Skin of body (tissue), 2 donors: Measurements from ENCODE around the gene EDDM3A. TPM values are rescaled to one million over a fixed set of nuclear protein-coding genes. Genes with fewer than 3 reads are reported as not detected.
"Not testable (repeated sequence)": the region's sequence is repeated elsewhere in the genome, so short reads cannot be mapped to it uniquely, and the experiment has no call there.

ENCODE experiments used
- DNase-seq: peaks from one replicate; lab custom pipeline; 2025; lab: John Stamatoyannopoulos, UW
- total RNA-seq: library from RNA; depleted of rRNA; stranded (reverse); fragments of >200 nt; gene quantifications from one replicate; pipeline ENCODE4 v1.2.3, GENCODE V29; 2014

The EDDM3A gene
- total RNA-seq, 1 donor from 2014 or later, result not detected

DNA sequence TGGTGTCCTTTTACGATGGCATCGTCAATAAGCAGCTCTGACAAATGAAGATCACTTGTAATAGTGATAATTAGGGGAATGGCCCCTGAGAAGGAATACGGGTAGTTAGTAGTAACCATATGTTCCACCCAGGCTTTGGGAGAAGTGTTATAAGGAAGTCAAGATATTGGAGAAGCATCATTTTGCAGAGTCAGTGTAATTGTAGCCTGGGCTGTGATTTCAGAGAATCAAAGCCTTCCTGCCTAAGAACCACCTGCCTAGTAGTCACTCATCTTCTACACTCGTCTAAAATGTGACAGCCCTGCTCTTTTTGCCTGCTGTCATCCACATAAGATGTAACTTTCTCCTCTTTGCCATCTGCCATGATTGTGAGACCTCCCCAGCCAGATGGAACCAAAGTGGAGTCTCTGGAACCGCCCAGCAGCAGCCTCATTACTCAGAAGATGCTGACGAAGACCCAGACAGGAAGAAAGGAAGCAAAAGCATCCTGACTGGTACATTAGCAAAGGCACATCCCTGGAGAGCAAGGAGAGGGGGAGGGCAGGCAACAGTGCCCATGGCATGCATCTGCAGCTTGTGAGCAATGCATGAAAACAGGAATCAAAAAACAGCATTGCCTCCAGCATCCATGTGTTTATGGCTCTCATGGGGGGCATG lies 12.6 kb upstream of the EDDM3A start:
- DNase-seq, result no peak

GRCh38 chr14:20733684-20734429 lies 11.8 kb upstream of the EDDM3A start:
- no peak for DNase-seq

GRCh38 chr14:20734430-20734806 lies 11.3 kb upstream of the EDDM3A start:
- DNase-seq, result no peak

DNA sequence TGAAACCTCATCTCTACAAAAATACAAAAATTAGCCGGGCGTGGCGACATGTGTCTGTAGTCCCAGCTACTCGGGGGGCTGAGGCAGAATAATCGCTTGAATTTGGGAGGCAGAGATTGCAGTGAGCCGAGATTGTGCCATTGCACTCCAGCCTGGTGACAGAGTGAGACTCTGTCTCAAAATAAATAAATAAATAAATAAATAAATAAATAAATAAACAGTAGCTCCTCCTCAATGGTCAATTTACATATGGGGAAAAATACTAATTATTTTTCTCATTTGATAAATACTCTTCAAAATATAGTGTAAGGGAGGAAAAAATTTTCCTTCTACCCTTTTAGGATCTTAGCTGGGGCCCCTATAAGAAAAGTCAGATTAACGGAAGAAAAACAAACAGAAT lies 7.4 kb upstream of the EDDM3A start:
- DNase-seq, result not testable (repeated sequence)

DNA sequence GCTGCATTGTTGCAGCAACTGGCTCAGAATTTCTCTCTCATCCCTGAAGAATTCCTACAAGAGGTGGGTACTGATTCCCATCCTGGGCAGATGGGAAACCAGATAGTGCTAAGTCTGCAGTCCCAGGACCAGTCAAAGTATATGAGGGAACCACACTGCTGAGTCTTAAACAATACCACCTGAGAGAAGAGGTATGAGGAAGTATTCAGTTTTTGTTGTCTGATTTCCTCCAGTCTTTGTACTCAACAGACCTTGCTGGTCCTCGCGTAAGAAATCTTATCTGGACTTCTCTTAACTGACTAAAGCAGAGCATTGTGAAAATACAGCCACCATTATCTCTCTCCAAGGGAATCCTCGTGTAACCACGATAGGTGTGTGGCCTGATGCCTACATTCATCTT lies 3.6 kb upstream of the EDDM3A start:
- no peak for DNase-seq

GRCh38 chr14:20743556-20743955 lies 2.1 kb upstream of the EDDM3A start:
- DNase-seq, result no peak

- no peak for DNase-seq
Observed at GRCh38 chr14:20746566-20746965, 879 bp downstream of the EDDM3A start.

- no peak for DNase-seq
Observed at GRCh38 chr14:20748439-20748838, 2.8 kb downstream of the EDDM3A start.

DNA sequence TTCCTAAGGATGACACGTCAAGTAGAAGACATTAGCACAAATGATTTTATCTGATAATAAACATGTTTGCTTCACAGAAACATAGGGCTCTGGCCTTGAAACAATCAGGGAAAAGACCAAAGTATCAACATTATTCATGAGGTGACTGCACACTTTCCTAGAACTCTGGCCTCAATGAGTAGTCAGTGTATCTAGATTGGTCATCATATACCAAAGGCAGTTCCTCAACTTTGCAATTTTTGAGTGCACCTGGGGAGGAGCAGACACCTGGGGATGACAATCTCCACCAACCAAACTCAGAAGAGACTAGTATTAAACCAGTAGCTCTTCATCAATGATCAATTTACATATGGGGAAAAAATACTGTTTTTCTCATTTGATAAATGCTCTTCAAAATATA lies 4.5 kb downstream of the EDDM3A start:
- DNase-seq, result no peak

DNA sequence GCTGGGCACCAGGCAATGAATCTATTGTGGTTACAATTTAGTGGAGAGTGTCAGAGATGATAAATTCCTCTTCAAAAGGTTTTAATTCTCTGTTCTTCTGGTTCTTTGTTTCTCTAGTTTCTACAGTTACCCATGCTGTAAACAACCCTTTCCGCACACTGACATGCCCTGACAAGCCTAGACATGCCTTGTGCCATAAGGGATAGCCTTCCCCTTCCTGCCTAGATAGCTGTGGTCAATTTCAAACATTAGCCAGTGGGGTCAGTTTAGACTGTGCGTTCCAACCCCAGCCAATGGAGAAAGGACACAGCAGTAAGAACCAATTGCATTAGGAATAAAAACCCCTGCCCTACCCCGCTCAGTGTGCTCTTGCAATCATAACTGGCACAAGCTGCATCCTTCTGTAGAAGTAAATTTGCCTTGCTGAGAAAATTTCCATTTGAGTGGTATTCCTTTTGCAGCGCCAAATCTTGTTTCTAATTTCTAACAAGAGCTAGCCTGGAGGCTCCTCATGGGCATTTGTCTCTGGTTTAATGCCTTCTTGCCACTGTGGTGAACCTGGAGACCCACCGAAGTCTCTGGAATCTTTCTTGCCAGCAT lies 6.4 kb downstream of the EDDM3A start:
- no peak for DNase-seq

DNA sequence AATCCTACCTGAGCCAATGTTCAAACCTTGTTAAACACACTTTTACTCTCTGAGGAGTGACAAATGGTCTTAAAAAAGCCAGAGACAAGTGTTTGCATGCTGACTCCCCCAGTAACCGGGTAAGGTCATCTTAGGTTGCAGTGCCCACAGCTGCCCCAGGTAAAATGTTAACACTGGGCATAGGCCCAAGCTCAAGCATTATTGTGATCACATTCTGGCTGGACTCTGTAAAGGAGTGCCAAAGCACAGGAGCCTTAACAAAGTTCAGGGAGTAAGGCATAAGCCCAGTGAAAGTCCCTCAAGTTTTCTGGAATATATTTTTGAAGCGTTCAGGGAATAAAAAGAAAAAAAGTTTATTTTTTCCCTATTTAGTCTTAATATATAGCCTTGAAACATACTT lies 8.6 kb downstream of the EDDM3A start:
- DNase-seq, result no peak

DNA sequence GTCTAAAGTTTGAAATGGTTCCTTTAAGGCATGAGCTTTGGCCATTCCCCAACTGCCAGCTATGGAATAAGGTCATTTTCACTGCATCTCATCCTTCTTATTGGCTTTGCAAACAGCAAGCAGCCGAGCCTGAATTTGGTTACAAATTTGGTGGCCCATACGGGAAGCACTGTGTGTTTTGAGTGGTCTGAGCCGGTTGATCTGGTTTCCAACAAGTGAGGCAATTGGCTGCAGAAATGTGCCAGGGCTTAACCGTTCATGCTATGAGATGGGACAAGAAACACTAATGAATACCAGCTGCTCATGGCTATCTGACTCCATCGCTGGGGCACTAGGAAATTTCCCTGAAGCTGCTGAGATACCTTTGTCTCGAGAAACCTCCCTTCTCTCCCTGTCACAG lies 9.3 kb downstream of the EDDM3A start:
- DNase-seq, result no peak

DNA sequence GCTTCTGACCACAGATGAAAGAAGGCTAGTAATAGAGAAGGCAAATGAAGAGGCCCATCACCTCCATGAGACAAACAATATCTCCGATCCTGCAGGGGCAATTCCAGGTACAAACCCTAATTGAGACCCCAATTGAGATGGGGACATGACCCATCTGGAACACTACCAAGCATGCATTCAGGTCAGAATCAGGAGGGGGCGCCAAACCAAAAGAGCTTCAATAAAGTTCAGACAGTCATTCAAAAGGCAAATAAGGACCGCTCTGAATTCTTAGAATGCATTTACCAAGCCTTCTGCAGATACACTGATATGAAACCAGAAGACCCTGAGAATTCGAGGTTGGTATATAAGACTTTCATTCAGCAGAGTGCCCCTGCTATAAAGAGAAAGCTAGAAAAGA lies 12.3 kb downstream of the EDDM3A start:
- no peak for DNase-seq

- not testable (repeated sequence) for DNase-seq
Observed at GRCh38 chr14:20759465-20759864, 13.8 kb downstream of the EDDM3A start.

GRCh38 chr14:20760950-20761349 lies 15.3 kb downstream of the EDDM3A start:
- DNase-seq, result no peak

- no peak for DNase-seq
Observed at GRCh38 chr14:20768593-20768892, 22.9 kb downstream of the EDDM3A start.

DNA sequence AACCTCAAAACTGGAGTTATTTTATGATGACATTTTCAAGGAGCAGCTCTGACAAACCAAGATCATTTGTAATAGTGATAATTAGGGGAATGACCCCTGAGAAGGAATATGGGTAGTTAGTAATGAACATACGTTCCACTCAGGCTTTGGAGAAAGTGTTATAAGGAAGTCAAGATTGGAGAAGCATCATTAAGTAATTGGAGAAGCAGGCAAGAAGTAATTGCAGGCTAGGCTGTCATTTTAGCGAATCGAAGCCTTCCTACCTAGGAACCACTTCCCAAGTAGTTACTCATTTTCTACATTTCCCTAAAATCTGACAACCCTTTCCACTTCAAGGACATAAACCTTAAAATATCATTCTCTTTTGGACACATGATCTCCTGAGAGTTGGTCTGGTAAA lies 23.7 kb downstream of the EDDM3A start:
- no peak for DNase-seq

GRCh38 chr14:20772650-20773049 lies 27.0 kb downstream of the EDDM3A start:
- DNase-seq, result no peak

GRCh38 chr14:20774258-20774824 lies 28.7 kb downstream of the EDDM3A start:
- no peak for DNase-seq

DNA sequence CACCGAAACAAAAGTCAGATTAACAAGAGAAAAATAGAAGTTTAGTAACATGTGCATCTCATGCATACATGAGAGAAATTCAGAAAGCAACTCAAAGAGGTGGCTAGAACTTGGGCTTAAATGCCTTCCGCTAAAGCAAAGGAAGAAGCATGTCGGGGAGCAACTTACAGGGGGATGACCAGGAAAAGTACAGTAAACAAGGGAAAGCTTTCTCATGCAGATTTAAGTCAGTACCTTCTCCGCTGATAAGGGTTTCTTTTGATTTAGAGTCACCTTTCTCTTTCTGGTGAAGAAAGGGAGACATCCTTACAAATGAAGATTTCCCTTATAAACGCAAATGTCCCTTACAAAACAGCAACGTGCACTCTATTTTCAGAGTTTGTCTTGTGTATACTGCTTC lies 29.4 kb downstream of the EDDM3A start:
- DNase-seq, result no peak

GRCh38 chr14:20775901-20776300 lies 30.2 kb downstream of the EDDM3A start:
- DNase-seq, result no peak

DNA sequence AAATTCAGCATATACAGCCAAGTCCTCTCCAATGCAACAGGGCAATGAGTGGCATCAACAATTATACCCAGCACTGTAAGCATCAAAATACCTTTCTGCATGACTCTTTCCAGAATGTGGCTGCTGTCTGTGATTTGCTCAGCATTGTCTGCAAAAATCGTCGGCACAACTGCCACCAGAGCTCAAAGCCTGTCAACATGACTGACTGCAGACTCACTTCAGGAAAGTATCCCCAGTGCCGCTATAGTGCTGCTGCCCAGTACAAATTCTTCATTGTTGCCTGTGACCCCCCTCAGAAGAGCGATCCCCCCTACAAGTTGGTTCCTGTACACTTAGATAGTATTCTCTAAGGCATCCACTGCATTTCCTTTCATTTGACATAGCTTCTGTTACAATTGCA lies 36.1 kb downstream of the EDDM3A start:
- no peak for DNase-seq
